ENCODE results near the gene NEIL3.

The NEIL3 gene, protein sequence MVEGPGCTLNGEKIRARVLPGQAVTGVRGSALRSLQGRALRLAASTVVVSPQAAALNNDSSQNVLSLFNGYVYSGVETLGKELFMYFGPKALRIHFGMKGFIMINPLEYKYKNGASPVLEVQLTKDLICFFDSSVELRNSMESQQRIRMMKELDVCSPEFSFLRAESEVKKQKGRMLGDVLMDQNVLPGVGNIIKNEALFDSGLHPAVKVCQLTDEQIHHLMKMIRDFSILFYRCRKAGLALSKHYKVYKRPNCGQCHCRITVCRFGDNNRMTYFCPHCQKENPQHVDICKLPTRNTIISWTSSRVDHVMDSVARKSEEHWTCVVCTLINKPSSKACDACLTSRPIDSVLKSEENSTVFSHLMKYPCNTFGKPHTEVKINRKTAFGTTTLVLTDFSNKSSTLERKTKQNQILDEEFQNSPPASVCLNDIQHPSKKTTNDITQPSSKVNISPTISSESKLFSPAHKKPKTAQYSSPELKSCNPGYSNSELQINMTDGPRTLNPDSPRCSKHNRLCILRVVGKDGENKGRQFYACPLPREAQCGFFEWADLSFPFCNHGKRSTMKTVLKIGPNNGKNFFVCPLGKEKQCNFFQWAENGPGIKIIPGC

GRCh38 chr4:177309522-177310371 is at the start of gene NEIL3:
Gene NEIL3 (plus strand): TSS chr4:177309874. CDS start chr4:177309954, 80 bp downstream.
- DNase-seq (ENCODE audit: low read depth, low spot score), result peak; percentile 93

DNA sequence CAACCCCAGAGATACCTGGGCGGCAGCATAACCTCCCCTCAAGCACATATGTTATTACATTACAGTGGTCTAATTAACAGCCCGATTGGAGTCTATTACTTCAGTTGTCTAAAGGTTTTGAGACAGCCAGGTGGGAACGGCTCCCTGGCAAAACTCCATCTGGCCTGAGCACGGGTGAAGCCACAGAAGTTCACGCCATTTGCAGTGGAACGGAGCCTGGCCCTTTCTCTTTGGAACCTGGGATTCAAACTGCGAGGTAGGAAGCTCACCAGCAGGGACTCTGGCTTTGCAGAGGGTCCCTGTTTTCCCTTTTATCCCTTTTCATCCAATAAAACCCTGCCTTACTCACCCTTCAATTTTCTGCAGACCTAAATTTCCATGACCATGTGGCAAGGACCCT is 45.9 kb upstream of the NEIL3 start:
- no peak for DNase-seq (ENCODE audit: low read depth, low spot score)

GRCh38 chr4:177264788-177265422 is 44.8 kb upstream of the NEIL3 start:
- DNase-seq (ENCODE audit: low read depth, low spot score), result no peak

- DNase-seq (ENCODE audit: low read depth, low spot score), result no peak
Measured at GRCh38 chr4:177265729-177266128, 43.9 kb upstream of the NEIL3 start.

DNA sequence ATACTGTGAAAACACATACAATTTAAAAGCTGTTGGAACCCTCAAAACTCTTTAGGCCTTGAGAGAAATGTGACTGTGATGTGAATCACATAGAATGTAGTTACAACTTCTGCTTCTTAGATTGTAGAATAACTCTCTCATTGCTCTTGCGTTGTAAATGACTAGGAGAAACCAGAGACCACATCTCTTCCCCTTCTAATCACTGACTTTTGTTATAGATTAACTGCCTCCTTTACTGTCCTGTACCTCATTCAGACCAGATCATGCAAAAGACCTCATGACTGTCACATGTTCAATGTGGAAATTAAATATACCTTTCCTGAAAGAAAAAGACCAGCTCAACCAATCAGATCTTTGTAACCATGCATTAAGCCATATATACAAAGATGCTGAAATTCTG is 43.2 kb upstream of the NEIL3 start:
- no peak for DNase-seq (ENCODE audit: low read depth, low spot score)

GRCh38 chr4:177267911-177268310 is 41.8 kb upstream of the NEIL3 start:
- no peak for DNase-seq (ENCODE audit: low read depth, low spot score)

DNA sequence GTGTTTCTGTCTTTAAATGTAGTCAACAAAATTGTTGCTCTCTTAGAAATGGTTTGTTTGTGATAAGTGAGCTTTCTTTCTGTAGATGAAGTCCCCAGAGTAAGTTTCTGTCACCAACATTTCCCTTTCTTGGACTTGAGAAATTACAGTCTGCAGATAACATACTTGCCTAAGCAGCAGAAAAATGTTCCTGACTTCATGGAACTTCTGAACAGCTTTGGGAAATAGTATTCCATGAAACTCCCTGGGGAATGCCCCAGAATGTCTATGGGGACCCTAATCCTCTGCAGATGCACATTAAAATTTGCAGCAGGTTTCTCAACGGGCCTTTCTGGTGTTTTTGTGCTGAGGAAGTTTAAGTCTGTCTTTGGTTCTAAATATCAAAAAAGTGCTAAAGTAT is 38.6 kb upstream of the NEIL3 start:
- DNase-seq (ENCODE audit: low read depth, low spot score), result no peak

- DNase-seq (ENCODE audit: low read depth, low spot score), result no peak
Measured at GRCh38 chr4:177271915-177272766, 37.5 kb upstream of the NEIL3 start.

DNA sequence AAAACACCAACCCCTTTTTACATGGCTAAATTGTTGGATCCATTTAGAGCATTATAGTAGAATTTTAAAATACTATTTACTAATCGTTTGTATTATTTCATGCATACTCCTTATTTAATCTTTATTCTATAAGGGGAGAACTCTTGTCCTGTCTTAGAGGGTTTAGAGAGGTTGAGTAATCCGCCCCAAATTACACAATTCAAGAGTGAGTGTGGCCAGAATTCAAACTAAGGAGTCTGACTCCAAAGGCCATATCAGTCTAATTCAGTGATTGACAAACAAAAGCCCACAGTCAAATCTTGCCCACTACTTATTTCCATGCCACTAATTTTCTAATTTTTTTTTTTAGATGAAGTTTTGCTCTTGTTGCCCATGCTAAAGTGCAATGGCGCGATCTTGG is 33.7 kb upstream of the NEIL3 start:
- DNase-seq (ENCODE audit: low read depth, low spot score), result no peak

- DNase-seq (ENCODE audit: low read depth, low spot score), result no peak
Measured at GRCh38 chr4:177281351-177281909, 28.2 kb upstream of the NEIL3 start.

- DNase-seq (ENCODE audit: low read depth, low spot score), result no peak
Measured at GRCh38 chr4:177282284-177282835, 27.3 kb upstream of the NEIL3 start.

DNA sequence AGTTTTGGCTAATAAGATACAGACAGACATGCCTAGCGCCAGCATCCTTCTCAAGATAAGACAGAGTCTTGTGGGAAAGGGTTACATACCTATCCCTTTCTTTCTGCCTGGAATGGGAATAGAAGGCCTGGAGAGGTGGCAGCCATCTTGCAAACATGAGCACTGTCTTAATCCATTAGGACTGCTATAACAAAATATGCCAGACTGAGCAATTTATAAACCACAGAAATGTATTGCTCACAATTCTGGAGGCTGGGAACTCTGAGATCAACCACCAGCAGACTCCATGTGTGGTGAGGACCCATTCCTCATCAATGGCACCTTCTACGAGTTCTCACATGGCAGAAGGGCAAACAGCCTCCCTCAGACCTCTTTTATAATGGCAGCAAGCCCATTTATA is 26.5 kb upstream of the NEIL3 start:
- DNase-seq (ENCODE audit: low read depth, low spot score), result no peak

DNA sequence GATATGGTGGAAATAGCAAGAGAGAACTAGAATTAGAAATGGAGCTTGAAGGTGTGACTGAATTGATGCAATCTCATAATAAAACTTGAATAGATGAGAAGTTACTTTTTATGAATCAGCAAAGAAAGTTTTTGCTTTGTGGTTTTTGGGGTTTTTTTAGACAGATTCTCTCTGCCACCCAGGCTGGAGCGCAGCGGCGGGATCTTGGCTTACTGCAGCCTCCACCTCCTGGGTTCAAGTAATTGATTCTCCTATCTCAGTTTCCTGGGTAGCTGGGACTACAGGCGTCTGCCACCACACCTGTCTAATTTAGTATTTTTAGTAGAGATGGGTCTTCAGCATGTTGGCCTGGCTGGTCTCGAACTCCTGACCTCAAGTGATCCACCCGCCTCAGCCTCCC is 23.7 kb upstream of the NEIL3 start:
- no peak for DNase-seq (ENCODE audit: low read depth, low spot score)

GRCh38 chr4:177287255-177287654 is 22.4 kb upstream of the NEIL3 start:
- no peak for DNase-seq (ENCODE audit: low read depth, low spot score)

- DNase-seq (ENCODE audit: low read depth, low spot score), result no peak
Measured at GRCh38 chr4:177288335-177288734, 21.3 kb upstream of the NEIL3 start.

DNA sequence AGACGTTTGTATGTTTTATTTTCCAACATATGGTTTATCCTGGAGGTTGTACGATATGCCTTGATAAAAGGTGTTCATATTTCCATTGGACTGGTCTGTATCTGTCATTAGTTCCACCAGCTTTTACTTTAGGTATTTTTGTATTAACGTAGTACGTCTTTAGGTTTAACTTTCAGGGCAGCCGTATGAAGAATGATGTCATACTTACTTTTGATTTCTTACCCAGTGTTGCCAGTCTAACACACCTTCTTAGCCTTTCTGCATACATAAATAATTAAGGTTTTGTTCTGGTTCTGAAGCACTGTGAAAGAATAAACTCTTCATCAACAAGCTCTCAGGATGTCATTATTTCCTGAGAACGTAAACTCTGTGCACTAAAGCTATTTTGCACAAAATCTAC is 18.9 kb upstream of the NEIL3 start:
- DNase-seq (ENCODE audit: low read depth, low spot score), result no peak

GRCh38 chr4:177292171-177292570 is 17.5 kb upstream of the NEIL3 start:
- DNase-seq (ENCODE audit: low read depth, low spot score), result no peak

DNA sequence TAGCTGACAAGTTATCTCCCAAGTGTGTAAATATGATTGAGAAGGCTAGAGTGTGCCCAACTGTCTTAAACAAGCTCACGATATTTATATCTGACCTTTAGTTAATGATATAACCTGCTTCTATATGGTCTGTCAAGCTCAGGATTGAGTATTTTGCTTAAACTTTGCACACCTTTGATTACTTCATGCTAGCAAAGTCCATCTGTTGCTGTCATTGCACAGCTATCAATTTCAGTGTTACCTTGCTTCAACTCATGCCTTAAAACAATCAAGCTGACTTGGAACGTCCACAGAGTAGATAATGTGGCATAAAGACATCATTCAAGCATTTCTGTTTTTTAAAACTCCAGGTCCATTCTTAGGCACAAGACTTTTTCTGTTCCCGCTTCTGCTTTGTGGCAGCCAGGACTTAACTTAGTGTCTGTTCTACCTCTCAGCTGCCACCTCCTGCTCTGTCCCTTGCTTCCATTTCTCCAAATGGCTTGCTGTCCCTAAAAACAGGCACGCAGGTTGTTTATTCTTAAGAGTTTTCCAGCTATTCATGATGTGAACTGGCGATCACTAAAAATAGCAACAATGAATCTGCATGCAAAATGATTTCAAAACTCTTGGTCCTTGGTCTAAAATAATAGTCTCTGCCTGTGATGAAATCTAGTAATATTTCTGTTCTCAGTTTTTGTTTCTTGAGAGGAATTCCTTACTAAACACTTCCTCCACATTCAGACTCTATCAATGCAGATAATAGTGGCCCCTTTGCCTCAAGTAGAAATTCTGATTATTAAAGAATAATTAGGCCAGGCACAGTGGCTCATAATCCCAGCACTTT is 16.3 kb upstream of the NEIL3 start:
- DNase-seq (ENCODE audit: low read depth, low spot score), result no peak

DNA sequence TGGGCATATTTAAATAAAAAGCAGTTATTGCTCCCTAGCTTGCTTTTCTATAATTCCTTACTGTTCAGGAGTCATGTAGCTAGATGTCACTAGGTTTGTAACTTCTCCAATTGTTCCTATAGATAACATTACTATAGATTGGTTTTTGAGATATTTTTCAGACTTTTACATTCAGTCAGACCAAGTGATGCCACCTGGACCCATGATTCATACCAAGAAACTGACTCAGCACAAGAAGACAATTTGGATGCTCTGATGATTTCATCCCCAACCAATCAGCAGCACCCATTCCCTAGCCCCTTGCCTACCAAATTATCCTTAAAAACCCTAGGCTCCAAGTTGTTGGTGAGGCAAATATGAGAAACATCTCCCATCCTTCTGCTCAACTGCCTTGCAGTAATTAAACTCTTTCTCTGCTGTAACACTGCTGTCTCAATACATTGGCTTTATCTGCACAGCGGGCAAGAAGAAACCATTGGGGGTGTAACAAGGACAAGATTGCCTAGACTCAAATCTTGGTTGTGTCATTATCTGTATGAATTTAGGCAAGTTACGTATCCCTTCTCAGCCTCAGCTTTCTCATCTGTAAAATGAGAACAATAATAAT is 11.8 kb upstream of the NEIL3 start:
- no peak for DNase-seq (ENCODE audit: low read depth, low spot score)

Measured in activated CD4-positive, CD25-positive, alpha-beta regulatory T cell treated with anti-CD3 and anti-CD28 coated beads, Interleukin-2, amount 50 U/mL, for 16 hours (primary cell).